ENCODE measurements around the gene AMMECR1.

Gene AMMECR1

DNA sequence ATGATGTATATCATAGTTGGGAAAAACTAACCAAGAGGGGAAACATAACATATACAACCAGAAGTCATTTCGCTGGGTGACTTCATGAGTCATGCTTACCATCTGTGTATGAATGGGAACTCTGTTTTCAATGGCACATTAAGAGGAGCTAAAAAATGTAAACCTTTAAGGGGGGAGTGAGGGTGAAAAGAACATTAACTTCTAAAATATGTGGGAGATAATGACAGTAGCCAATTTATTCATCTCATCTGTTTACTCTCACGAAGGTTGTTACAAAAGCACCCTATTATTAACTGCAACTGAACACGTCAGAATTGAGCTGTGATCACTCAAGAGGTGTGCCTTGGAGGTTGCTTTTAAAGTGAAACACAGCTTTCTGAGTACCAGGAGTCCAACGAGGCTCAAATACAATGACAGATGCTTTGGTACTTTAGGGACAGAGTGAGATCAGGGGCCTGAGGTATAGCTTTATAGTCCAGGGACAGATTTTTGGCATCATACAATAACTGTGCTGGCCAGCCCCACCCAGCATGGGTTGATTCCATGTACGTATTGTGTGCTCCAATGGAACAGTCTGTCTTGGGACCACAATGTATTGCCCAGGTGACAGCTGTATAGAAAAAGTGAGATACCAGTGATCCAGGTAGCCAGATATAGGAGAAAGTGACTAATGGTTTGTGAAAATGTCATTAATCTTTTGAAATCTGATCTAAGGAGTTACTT, 107.3 kb downstream of the AMMECR1 start:
- DNase-seq (ENCODE audit: low spot score) = no peak

DNA sequence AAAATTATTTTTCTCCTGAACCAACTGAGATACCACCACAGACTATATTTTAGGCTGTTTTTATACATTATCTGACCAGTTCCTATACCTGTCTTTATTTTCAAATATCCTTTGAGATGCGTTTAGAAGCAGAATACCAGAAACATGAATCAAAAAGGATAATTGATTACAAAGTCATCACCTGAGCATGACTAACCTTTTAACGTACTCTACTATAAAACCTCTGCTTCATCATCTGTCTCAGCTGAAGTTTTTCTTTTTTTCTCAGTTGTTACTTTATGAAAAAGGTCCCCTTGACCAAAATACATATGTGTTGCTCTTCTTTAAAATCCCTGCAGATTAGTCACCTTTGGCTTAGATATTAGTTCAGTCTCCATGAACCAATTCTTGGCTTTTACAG, 109.8 kb downstream of the AMMECR1 start:
- DNase-seq (ENCODE audit: low spot score) = no peak

GRCh38 chrX:110204986-110205385, 112.9 kb downstream of the AMMECR1 start:
- no peak for DNase-seq (ENCODE audit: low spot score)

- DNase-seq (ENCODE audit: low spot score) = no peak
Observed at GRCh38 chrX:110201799-110202198, 116.1 kb downstream of the AMMECR1 start.

DNA sequence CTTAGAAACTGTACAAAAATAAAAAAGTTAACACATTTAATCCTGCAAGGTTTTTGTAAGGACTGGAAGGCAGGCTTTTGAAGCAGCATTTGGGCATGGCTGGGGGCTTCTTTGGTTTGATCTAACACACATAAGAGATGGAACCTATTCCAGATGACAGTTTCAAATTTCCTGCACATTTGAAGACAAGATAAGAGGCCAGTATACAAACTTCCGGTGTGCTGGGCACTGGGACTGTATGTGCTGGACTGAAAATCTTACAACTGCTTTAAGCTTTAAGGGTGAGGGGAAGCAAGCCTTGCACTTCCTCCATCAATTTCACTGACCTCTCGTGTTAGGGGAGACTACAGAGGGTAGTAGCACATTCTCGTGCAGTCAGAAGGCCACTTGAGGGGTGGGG, 122.9 kb downstream of the AMMECR1 start:
- DNase-seq (ENCODE audit: low spot score) = no peak

DNA sequence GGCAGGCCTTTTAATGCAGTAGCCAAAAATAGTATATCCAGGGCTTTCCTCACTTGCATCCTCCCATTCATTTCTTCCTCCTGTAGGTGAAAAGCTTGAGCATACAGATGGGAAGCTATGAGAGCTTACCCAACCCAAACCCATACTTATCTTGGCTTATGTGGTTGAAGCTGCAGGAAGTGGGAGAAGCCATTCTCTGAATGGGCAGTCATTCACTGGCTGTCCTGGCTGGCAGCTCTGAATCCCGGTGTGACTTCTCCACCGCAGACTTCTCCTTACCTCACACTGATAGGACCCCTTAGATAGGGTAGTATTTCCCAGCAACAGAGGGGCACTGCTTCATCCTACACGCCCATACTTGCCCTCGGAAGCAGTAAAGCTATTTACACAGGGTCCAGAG, 125.4 kb downstream of the AMMECR1 start:
- no peak for DNase-seq (ENCODE audit: low spot score)

- no peak for DNase-seq (ENCODE audit: low spot score)
Observed at GRCh38 chrX:110188701-110189558, 129.0 kb downstream of the AMMECR1 start.

DNA sequence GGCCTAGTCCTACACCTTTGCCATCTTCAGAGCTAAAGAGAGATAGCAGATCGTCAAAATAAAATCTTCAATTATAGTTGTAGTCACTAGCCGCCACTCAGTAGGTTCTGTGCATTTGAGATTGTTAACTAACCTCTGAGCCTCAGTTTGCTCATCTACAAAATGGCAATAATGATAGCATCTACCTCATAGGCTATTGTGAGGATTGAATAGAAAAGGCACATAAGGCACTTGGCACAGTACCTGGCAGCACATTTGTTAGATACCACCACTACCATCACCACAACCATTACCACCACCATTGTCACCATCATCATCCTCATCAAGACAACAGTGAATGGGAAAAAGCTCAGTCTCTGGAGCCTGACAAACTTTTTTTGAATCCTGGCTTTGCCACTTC, 134.6 kb downstream of the AMMECR1 start:
- no peak for DNase-seq (ENCODE audit: low spot score)

DNA sequence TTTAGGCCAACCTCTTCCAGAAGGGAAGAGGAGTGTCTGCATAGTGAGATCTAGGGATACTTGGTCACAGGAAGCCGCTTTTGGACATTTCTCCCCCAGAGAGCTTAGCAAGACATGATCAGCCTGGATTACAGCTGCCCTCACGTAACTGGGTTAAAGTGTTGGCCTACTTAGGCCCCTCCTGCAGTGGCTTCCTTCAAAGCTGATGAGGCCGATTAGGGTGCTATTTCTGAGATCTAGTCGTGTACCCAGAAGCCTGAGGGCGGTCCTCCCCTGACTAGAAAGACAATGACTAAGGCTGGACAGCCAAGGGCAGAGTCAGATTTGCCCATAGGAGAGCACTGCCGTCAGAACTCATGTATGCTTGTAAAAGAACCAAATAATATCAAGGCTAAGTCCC, 135.0 kb downstream of the AMMECR1 start:
- DNase-seq (ENCODE audit: low spot score) = no peak

GRCh38 chrX:110182362-110182761, 135.5 kb downstream of the AMMECR1 start:
- DNase-seq (ENCODE audit: low spot score) = no peak

GRCh38 chrX:110181459-110182137, 136.3 kb downstream of the AMMECR1 start:
- no peak for DNase-seq (ENCODE audit: low spot score)

DNA sequence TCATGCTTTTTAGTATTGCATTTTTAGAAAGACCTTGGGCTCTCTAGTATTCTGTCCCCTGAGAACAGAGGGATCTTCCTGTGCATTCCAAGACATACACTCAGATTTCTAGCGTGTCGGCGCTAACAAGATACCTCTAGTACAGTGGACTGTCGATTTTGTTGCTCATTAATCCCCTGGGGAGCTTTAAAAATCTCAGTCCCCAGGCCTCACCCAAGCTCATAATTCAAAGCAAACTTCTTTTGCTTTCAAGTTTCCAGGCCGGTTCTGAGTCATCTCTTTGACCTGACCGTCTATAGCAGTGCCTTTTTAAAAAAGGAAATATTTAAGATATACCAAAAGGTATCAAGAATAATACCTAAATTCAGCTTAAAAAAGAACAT, 137.0 kb downstream of the AMMECR1 start:
- DNase-seq (ENCODE audit: low spot score) = no peak

DNA sequence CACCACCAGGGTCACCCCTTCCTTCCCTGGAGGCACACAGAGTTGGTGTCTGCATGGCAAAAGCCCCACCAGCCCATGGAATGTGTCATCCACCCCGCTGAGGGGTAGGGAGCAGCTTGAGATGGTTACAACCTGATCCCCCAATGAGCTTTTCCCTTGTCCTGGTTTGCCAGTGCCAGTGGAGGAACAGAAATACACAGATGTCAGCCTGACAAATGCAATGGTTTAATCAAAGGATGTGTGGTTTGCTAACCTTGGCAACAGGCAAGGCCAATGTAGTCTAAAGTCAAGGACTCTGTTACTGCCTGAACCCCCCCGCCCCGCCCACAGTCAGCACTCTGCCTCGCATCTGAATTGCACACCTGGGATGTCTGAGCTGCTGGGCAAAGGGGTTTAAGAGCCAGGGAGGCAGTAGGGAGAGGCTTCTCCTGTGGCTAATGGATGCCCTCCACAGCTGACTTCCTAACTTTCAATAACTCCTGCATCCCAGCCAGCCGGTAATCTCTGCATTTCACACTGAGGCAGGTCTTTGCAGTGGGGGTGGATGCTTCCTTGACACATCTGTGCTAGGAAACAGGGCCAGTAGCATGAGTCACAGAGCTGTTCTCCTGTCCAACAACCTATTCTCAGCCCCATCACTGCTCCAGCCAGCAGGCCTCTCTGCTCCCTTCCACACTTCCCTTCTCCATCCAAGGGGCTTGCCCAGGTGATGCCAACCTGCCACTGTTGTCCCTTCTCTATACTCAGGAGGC, 137.5 kb downstream of the AMMECR1 start:
- DNase-seq (ENCODE audit: low spot score) = no peak

DNA sequence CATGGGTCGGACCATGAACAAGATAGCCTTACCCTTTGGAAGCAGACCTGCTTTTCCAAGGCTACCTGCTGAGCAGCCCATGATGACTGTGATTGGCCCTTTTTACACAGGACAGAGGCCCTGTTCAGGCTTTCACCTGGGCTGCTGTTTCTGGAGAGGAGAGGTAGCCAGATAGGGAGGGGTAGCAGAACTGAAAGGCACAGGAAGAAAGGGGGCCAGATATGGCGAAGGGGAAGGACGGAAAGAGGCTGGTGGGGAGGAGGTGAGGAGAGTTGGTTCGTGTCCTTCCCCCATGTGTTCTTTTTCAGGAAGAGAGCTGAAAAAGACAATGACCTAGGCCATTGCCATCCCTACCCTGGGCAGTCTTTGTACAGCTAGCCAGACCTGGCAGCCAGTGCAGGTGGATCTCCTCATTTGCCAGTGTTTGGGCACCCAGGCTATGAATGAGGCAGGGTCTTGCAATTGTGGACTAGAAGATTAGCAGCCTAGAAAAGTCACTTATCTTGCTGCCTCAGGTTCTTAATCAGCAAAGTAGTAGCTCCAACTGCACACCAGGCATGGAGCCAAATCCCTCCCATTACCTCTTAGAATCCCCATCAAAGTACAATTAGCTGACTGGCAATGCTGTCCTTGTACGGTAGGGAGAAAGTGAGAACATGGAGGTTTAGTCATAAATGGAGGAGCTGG, 139.6 kb downstream of the AMMECR1 start:
- no peak for DNase-seq (ENCODE audit: low spot score)

DNA sequence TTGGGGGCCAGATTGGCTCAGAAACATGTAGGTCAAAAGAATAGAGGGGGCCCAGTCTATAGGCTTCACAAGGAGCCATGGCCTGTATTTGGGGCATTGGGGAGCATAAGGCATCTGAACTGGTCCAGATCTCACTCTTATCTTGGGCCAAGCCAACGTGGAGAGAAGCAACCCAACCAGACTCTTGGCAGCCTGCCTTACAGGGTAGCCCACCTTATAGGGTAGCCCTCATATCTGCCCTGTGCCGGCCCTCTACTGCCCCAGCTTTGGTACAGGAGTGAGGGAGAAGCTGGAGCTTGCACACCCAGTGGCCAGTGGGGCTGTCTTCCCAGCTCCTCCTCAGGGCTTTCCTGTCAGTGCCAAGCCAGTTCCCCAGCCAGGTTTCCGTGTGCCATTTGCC, 142.2 kb downstream of the AMMECR1 start:
- no peak for DNase-seq (ENCODE audit: low spot score)

- DNase-seq (ENCODE audit: low spot score) = no peak
Observed at GRCh38 chrX:110175146-110175545, 142.7 kb downstream of the AMMECR1 start.

GRCh38 chrX:110173192-110174175, 144.4 kb downstream of the AMMECR1 start:
- no peak for DNase-seq (ENCODE audit: low spot score)

DNA sequence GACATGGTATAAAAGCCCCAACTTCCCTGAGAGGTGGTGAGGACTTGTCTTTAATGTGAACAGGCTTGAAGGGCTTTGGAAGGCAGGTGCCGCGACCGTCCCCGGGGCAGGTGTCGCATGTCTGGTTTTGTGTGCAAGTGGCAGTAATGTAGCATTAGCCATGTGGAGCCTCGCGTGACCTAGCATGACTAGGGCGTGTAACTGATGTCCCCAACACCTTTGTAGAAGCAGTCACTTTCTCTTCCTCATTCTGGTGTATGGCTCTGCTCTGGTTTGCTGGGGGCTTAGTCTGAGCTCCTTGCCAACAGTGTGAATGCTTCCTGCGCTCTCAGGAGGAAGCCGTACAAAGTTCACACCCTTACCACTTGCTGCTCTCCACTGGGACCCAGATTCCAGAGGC, 145.7 kb downstream of the AMMECR1 start:
- peak; percentile 73 for DNase-seq (ENCODE audit: low spot score)

DNA sequence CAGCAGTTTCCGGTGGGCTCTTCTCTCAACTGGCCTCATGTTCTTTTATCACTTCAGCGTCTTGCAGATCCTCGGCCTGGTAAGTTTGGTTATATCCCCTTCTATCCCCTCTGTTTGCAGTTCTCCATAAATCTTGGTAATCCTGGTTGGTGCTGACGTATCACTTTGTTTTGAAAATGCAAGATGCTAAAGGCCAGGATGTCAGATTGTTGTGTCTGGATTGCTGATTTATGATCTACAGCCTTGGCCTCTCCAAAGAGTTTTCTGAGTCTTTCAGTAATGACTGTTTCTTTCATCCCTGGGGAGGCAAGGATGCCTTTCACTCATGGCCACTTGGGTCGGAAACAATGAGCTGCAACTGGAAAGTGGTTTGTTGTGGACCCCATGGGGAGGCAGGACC, 146.4 kb downstream of the AMMECR1 start:
- DNase-seq (ENCODE audit: low spot score) = no peak

DNA sequence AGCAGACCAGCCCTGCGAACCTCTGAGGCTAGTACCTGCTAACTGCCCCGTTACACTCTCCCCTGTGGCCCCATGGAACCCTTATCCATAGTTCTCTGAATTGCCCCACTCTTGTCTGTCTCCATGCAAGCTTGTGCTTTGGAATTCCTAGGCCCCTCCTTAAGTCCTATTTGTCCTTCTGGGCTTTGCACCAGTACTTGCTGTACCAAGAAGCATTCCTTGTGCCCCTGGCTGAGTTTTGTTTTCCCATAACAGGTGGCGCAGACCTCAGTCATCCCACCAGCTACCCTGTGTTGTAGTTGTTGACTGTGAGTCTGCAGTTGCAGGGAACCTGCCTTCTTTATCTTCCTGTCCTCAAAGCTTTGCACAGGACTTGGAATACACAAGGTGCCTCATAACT, 147.9 kb downstream of the AMMECR1 start:
- no peak for DNase-seq (ENCODE audit: low spot score)
